IPS DF 4.7 (cell line): Measurements from ENCODE around the gene DPY19L1.
"Not testable (repeated sequence)": the region's sequence is repeated elsewhere in the genome, so short reads cannot be mapped to it uniquely, and the experiment has no call there.

Experiments
- DNase-seq: peaks from one replicate; pipeline ENCODE4 v3.0.0-alpha.2; 2013; ENCODE audit warnings: low spot score; ENCODE audit errors: extremely low read depth

The DPY19L1 gene

DNA sequence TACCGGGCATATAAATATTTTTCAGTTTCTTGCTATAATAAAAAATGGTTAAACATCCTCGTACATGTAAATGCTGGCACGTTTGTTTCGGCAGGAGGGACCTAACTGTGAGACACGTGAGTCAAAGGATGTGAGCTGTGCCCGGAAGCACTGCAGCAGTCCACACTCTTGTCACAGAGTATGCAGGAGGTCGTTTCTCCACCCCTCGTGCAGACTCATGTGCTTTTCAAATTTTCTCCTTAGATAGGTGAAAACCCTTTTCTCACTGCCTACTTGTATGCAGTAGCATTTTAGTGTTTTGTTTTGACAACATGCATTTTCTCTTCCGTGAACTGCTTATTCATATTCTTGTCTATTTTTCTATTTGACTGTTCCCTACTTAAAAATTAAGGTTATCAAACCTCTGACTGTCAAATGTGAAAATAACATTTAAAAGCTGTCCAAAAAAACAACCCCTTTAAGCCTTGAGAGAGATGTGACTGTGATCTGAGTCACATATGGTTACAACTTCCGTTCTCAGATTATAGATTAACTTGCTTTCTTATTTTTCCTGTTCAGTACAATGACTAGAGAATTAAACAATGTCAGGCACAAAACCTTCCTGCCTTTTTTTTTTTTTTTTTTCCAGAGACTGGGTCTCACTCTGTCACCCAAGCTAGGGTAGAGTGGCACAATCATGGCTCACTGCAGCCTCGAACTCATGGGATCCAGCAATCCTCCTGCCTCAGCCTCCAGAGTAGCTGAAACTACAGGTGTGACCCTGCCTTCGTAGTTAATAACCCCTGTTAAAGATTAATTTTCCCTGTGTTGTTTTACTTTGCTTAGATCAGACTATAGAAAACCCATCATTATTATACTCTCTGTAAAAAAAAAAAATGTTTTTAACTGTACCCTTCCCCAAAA lies 45.1 kb downstream of the DPY19L1 start:
- no peak for DNase-seq

DNA sequence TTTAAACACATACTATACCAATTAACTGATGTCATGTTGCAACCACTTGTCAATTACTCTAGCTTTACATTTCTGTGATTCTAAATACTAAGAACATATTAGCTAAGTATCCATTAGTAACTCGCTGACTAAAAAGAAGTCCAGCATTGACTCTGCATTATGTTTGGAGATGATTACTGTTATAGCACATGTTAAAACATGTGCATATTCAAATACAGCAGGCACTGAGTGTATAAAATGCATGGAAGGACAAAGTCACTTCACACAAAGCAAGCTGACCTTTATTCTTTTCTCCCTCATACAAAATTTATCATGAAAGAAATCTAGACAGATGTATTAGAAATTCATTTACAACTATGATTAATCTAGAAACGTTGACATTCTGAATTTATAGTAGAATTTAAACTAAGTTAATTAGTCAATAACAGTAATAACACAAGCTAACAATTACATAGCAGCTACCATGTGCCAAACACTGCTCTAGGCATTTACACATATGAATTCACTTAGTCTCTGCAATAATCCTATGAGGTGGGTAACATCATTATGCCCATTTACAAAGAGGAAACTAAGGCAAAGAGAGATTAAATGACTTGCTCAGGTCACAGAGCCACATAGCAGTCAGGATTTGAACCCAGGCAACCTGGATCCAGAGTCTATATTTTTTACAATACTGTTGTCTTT lies 48.7 kb downstream of the DPY19L1 start:
- not testable (repeated sequence) for DNase-seq

DNA sequence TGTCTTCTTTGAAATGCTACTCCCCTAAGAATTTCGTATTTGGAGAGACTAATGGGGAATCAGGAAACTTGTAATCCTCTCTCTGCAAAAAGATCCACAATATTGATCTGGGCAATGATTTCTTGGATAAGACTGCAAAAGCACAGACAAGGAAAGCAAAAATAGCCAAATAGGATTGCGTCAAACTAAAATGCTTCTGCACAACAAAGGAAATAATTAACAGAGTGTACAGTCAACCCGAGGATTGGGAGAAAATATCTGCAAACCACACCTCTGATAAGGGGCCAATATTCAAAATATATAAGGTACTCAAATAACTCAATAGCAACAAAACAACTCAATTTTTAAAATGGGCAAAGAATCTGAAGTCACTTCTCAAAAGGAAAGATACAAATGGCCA lies 52.1 kb downstream of the DPY19L1 start:
- DNase-seq: not testable (repeated sequence)

DNA sequence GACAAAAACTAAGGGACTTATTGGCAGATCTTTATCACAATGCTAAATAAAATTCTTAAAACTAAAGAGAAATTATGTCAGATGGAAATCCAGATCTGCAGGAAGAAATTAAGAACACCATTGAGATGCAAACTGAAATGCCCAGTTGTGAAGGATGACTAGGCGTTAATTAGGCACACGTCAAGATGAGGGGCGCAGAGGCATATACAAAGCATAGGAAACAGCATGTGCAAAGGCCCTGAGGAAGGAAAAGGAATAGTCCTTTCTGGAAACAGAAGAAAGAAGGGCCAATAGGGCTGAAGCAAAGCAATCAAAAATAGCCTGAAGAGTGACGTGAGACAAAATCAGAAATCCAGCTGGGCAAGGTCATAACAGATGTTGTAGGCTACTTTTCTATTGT lies 53.1 kb downstream of the DPY19L1 start:
- DNase-seq: not testable (repeated sequence)

DNA sequence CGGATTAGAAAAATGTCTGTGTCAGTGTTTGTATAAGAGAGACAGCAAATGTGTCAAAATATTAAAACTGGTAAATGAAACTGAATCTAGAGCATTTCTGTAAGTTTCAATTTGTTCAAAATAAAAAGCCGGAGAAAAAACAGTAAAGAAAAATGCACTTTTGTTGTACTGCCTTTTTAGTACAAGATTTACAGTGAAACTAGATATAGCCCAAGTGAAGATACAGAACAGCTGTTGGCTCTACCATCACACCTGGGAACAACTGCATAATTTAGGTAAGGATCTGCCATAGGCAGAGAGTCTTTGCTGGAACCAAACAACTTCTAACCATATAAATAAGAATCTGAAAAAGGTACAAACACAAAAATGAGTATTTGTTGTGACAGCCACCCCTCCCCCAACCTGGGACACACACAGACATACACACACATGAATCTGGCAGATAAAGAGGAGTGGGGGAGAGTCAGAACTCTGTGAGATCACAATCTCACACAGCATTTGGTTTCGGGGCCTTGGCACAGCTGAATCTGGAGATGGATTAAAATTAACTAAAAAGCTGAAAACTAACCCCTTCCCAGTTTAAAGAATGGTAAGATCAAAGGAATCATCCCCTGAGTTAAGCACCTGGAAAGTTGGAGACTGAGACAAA lies 54.8 kb downstream of the DPY19L1 start:
- no peak for DNase-seq

DNA sequence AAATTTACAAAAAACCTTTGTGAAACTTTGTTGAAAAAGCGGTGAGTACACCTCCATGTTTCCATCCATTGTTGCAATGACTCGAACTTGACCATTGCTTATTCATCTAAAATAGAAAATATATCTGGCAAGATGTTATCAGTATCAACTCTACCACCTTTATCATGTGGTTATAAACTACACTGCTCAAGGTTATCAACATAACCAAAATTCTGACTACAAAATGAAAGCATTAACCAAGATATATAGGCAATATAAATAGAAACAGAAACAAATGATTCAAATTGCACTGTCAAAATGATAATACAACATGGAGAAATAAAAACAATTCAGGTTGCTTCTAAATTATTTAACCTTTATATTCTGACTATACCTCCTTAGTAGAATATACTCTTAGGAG lies 58.2 kb downstream of the DPY19L1 start:
- DNase-seq: not testable (repeated sequence)

DNA sequence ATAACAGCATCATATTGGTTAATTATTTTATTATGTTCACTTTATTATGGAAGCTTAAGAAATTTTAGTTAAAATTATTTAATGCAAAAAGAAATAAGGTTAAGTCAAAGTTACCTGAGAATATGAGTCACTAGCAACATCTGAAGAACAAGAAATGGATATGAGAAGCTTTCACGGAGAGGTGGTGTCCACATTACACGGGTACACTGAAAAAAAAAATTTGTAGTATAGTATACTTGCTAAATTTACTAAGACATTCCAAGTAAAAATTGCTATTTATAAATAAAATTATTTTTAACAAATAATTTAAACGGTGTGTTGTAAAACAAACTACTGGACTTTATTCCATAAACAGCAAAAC lies 63.9 kb downstream of the DPY19L1 start:
- no peak for DNase-seq

DNA sequence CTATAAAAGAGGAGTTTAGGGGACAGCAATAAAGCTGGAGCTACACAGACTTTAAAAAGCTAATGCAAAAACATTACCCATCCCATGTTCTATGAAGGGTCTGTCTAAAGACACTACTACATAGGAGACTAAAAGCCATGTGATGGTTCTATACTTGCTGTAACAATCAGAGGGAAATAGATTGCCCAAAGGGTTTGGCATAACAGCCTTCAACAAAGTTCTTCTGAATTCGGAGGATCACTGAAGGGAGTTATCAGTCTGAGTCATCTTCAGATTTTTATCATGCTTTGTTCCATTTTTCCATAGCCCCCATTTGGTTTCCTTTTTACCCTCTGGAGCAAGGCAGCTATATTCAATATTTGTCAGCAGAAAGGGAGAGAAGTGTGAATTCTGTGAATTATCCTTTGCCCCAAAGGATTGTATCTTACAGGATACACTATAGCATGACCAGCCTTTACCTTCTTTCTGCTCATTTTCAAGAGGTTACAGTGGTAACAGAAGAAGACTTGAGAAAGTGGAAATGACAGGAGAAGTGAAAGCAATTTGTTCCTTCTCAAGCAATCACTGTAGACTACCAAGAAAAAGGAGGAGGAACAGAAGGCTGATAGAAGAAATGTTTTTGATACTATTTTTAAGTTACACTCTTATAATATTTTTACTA lies 64.4 kb downstream of the DPY19L1 start:
- not testable (repeated sequence) for DNase-seq

DNA sequence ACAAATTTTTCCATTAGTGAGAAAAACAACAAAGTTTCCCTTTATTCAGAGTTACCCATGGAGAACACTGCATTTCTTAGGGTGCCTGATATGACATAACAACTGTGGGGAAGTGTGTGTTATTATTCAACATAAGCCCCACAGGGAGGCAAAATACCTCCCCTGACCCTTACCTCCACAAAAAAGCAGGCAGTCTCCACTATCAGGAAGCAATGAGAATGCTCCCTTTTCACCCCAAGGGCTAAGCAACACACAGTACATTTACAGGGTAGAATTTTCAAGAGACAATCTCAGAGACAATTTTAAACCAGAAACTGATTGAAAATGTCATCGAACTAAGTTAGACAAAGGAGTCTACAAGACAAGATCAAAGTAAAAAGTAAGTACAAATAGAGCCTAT lies 69.5 kb downstream of the DPY19L1 start:
- not testable (repeated sequence) for DNase-seq

DNA sequence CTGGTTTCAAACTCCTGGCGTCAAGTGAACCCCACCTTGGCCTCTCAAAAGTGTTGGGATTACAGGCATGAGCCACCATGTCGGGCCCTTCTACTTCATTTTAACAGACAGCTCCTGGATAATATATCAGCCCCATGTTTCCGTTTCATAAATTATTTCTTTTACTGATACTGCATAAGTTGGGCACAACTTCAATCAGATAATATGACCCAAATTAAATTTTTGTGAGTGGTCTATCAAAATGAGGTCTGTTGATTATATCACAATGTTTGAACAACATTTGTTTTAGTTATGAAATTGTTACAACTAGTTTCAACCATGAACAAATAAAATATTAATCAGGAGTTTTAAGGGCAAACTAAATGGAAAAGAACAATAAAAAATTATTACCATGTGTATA lies 70.8 kb downstream of the DPY19L1 start:
- not testable (repeated sequence) for DNase-seq

DNA sequence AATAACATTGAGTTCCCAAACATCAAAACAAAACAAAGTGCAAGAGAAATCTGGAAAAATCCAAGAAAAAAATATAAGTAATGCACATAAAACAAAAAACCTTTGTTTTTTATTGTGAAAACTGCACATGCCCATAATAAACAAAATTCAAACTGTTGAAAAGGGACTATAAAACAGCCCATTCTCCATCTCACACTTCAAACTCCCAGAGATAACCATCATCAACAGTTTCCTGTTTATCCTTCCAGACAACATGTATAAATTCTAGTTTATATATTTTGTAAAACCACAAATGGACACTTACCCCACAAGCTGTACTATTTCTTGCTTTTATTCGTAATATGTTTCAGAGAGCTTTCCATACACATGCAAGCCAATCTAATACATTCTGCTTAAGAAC lies 79.3 kb downstream of the DPY19L1 start:
- DNase-seq: no peak

DNA sequence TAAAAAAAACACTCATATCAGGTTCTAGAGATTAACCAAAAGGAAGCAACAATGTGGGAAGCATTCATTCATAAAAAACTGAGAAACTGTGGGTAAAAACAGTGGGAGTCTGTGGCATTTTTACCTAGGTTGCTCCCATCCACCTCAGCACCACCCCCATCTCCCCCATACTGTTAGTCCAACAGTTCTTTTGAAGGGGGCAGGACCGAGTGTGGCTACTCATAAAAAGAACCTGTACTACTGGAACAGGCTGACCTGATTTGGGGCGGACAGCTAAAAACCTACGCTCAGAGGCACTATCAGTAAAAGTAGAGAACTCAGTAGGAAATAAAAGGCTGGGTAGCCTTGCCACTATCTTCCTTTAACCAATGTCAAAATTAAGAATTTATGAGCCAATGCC lies 84.5 kb downstream of the DPY19L1 start:
- DNase-seq: no peak

DNA sequence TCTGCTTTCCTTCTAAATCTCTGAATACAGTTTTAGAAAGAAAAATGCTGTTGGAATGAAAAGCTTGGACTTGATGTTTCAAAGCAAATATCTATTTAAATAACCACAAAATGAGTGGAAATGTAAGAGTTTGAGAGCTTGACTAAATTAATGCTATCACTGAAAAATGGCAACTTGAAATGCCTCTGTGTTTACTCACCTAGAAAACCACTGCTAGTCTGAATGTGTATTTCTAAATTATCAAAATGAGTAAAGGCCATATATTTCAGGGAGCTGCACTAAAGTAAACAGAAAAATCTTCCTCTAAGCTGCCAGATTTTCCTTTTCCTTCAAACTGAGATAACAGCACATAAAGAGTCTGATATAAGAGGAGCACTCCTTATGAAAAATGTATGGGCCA lies 87.9 kb downstream of the DPY19L1 start:
- DNase-seq: no peak

DNA sequence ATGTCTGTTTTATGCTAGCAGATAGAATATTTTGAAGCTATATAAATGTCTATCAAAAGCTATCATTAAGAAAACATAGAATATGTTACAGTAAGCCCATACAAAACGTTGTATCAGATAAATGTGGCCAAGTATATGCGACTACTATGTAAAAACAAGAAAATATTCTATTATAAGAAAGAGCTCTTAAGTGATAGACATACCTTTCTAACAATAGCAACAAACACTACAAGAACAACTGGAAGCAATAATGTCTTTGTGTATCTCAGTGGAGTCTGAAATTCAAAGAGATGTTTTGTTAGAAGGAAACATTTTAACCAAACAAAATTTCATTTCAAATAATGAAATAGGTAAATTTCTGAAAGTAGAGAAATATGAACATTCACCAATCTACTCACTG lies 89.9 kb downstream of the DPY19L1 start:
- DNase-seq: not testable (repeated sequence)

DNA sequence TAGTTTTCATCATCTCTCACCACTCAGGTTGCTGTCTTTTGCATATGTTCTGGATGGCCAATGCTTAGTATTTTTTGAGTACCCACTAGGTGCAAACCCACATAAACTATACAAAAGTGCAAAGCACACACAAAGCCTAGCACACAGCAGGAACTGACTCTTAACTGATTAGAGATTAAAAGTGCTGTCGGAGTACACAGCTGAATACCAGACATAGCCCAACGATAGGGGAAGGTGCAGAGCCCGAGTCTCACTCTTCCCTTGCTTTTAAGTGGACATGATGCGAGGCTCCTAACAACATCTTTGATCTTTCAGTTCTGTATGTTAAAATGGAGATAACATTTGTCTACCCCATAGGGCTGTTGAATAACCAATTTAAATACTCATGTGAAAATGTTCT lies 90.8 kb downstream of the DPY19L1 start:
- no peak for DNase-seq

DNA sequence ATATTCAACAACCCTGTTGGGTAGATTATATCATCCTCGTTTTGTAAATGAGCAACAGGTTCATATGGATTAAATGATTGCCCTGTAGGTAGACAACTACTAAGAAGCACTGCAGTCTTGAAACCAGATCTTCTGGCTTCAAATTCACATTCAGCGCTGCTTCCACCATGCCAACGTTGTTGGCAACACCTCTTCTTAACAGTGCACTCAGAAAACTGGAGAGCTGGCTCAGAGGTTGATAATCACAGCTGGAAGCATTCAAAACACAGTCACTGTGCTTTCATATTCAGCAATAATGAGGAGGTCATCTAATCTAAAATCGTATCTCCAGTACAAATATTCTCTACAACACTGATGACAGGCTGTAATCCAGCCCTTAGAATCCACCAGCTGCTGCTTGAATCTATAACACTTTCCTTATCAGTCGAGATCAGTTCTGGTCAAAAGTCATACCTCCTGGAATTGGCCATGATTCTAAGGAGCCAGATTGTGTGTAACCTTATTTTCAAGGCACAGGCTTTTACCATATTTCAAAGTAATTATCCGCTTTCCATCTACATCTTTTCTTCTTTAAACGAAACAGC lies 91.3 kb downstream of the DPY19L1 start:
- not testable (repeated sequence) for DNase-seq

DNA sequence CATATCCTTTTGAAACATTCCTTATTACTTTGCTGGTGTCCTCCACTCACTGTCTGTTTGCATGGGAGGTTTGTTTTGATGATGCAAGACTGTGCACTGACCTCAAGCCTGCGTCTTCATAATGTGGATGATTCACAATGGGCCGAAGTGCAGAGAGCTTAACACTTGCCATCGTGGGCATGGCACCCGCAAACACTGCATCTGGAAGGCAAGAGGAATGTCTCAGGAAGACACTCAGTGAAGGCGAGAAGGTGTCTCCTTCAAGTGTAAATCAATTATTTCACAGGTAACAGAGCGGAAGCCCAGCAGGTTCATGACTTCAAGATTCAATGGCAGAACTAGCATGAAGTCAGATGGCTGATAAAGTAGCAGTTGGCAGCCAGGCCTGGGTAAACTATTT lies 98.1 kb downstream of the DPY19L1 start:
- DNase-seq: no peak

DNA sequence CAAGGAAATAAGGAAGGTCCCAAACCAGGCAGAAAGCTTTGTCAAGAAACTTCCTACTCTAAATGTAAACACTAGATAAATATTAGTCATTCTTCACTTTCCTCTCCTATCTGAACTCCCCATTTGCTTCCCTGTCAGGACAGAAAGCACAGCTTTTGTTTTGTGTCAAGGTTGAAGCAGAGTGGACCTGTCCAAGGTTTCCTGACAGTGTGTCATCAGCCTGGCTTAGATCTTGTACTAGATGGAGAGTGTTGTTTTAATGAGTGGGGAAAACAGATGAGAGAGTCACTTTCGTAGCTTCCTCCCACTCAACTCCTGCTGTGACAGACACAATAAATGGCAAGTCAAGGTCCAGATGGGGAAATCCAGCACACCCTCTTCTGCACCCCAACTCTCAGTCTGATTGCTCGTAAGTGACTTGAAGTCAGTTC lies 101.5 kb downstream of the DPY19L1 start:
- not testable (repeated sequence) for DNase-seq

DNA sequence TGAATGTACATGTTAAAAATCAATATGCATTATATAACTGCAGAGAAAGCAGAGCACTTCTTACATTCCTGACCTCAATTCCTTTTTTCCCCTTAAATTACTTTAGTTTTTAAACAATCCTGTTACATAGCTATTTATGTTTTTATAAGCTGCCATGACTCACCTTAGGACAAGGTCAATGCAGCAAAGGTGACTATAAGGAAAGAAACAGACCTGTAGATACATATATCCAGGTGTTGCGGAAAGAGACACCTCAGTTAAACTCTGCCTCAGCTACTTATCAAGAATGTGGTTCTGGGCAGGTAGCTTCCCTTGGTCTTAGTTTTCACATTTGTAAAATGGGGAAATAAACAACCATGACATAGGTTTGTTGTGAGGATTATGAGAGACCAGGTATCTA lies 105.5 kb downstream of the DPY19L1 start:
- DNase-seq: no peak

DNA sequence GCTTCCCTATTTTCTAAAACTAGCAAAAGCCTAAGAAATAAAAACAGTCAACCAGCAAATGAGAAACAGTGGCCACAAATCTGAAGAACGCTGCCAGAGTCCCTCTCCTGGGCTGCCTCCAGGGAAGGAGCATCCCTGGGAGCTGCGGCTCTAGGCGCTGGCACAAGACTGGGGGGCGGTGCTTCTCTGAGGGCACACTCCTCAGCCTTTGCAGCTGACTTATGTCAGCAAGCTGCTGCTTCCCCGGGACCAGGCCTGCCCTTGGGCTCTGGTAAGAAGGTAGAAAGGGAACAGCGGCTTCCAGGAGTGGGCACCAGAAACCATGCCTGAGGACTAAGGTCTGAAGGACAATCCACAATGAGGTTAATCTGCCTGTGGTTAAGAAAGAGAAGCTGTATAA lies 107.5 kb downstream of the DPY19L1 start:
- DNase-seq: not testable (repeated sequence)

DNA sequence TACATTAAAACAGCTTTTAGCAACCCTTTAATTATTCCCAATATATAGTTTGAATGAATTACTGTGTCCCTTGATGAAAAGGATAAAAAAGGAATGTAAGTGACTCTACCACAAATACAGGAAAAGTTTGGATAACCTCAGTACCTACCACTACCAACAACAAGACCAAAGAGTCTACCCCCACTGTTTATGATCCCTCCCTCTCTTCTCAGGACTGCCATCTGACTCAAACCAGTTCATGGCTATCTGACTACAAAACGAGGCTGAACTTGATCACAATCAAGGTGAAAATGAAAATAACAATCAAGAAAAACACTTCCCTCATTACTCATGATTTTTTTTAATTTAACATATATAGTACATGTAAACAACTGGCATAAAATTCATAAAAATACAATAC lies 108.7 kb downstream of the DPY19L1 start:
- no peak for DNase-seq
